OCI-LY7 (cell line): ENCODE results near the gene ICA1. TPM values are rescaled to one million over a fixed set of nuclear protein-coding genes. Genes with fewer than 3 reads are reported as not detected.

Source experiments
- BruUV-seq: library from RNA; stranded (reverse); fragments of 400-500 nt; replicated peaks from 2 replicates; lab custom pipeline; 2021; lab: Mats Ljungman, UMichigan
- CTCF ChIA-PET: fragments of 300-600 bp; sonication (Branson Sonifier 250); formaldehyde crosslinking; loops from one replicate; lab custom pipeline; 2022; ENCODE audit warnings: antibody characterized with exemption; ENCODE audit not compliant: unreplicated experiment; lab: Charles Lee
- POLR2A ChIA-PET: fragments of 300-600 bp; sonication (Branson Sonifier 250); formaldehyde crosslinking; loops from one replicate; lab custom pipeline; 2022; ENCODE audit warnings: antibody characterized with exemption; lab: Charles Lee
- DNase-seq: peaks from one replicate; pipeline ENCODE4 v3.0.0-alpha.2; 2015; ENCODE audit warnings: low spot score
- H2AFZ ChIP-seq: fragments of 200-600 bp; sonication (generic), shearing (Covaris generic); 2 replicates; pipeline ENCODE4 v1.6.1; 2014; ENCODE audit warnings: mild to moderate bottlenecking, antibody characterized with exemption, low read length, moderate library complexity
- H3K27ac ChIP-seq: fragments of 200-600 bp; sonication (generic); 2 replicates; pipeline ENCODE4 v1.5.1; 2014; ENCODE audit warnings: mixed run types, low read depth, mild to moderate bottlenecking, moderate library complexity, low read length, inconsistent platforms; ENCODE audit not compliant: poor library complexity, severe bottlenecking
- H3K36me3 ChIP-seq: fragments of 200-600 bp; sonication (generic); 2 replicates; pipeline ENCODE4 v1.6.1; 2014; ENCODE audit warnings: mild to moderate bottlenecking, antibody characterized with exemption, low read length, moderate library complexity, mixed read lengths; ENCODE audit not compliant: insufficient read depth
- H3K4me1 ChIP-seq: fragments of 200-600 bp; sonication (generic); 2 replicates; pipeline ENCODE4 v1.5.1; 2014; ENCODE audit warnings: mild to moderate bottlenecking, low read length; ENCODE audit not compliant: insufficient read depth, poor library complexity, severe bottlenecking
- H3K4me2 ChIP-seq: fragments of 200-600 bp; sonication (generic); 2 replicates; pipeline ENCODE4 v1.6.1; 2014; ENCODE audit warnings: mild to moderate bottlenecking, low read length
- H3K4me3 ChIP-seq: fragments of 200-600 bp; sonication (generic); 2 replicates; pipeline ENCODE4 v1.5.1; 2014; ENCODE audit warnings: mild to moderate bottlenecking, low read depth, low read length; ENCODE audit not compliant: poor library complexity, severe bottlenecking
- H3K79me2 ChIP-seq: fragments of 200-600 bp; sonication (generic); 2 replicates; pipeline ENCODE4 v1.6.1; 2016; ENCODE audit warnings: low read depth, mild to moderate bottlenecking, low read length, moderate library complexity, mixed read lengths; ENCODE audit not compliant: insufficient read depth
- H3K9me2 ChIP-seq: fragments of 200-600 bp; sonication (generic); 2 replicates; pipeline ENCODE4 v1.6.1; 2016; ENCODE audit warnings: mild to moderate bottlenecking, low read length, mixed read lengths; ENCODE audit not compliant: insufficient read depth
- H3K9me3 ChIP-seq: fragments of 200-600 bp; sonication (generic); 2 replicates; pipeline ENCODE4 v1.6.1; 2014; ENCODE audit warnings: mild to moderate bottlenecking, mixed run types, low read length, mixed read lengths
- H4K20me1 ChIP-seq: fragments of 200-600 bp; sonication (generic); 2 replicates; pipeline ENCODE4 v1.6.1; 2014; ENCODE audit warnings: mild to moderate bottlenecking, antibody characterized with exemption, low read length, moderate library complexity, mixed read lengths; ENCODE audit not compliant: insufficient read depth
- CTCF ChIP-seq: fragments of 200-600 bp; sonication (generic); conservative IDR thresholded peaks from 2 replicates; pipeline ENCODE4 v1.5.1; 2014; ENCODE audit warnings: mild to moderate bottlenecking, antibody characterized with exemption, low read length, moderate library complexity, mixed read lengths
- EZH2phosphoT487 ChIP-seq: fragments of 200-600 bp; sonication (generic); IDR thresholded peaks from 2 replicates; pipeline ENCODE4 v1.6.1; 2018; ENCODE audit warnings: low read depth, borderline replicate concordance, mild to moderate bottlenecking, mixed run types, antibody characterized with exemption, low read length, moderate library complexity, mixed read lengths
- intact Hi-C: fragments of 100-400 bp; cut with micrococcal nuclease; formaldehyde crosslinking; loops from one replicate; pipeline ENCODE4 v1.10.0; 2022; ENCODE audit not compliant: unreplicated experiment
- total RNA-seq, 2 experiments: library from RNA; depleted of rRNA in 1 of 2; stranded (reverse); fragments of >200 nt in 1 of 2; shearing (Covaris generic) in 1 of 2; gene quantifications; 2 replicates each; pipeline ENCODE4 v1.2.3, GENCODE V29; 2014 to 2022

Gene ICA1
- total RNA-seq, 2 experiments from 2014 or later, result 0.49 TPM; not detected in 1

- no peak for DNase-seq
- TF ChIP-seq EZH2phosphoT487 (no peak), CTCF (no peak)
- H4K20me1 ChIP-seq, result no peaks in the 10 kb centered on the region
- H3K27ac ChIP-seq, result no peak overlapping the region
- CTCF ChIA-PET, result no interaction called here
- H3K79me2 ChIP-seq, result no peaks in the 10 kb centered on the region
- no peaks in the 10 kb centered on the region for H3K9me3 ChIP-seq
- POLR2A ChIA-PET, result interaction anchor here (0.5 to 0.8 kb wide), 2 partner anchors 15 to 446 kb away, joined by 3 read pairs; no protein-coding TSS in a partner anchor
- intact Hi-C loops, result loop anchor here (10.0 kb wide), 2 partner anchors 786 to 1106 kb away; no protein-coding TSS in a partner anchor
- H3K4me3 ChIP-seq, result no peak overlapping the region
- no peaks in the 10 kb centered on the region for H3K9me2 ChIP-seq
- no peak overlapping the region for H3K4me2 ChIP-seq
- no TSS peak for BruUV-seq
- H3K36me3 ChIP-seq, result no peaks in the 10 kb centered on the region
- H2AFZ ChIP-seq, result no peak overlapping the region
- H3K4me1 ChIP-seq, result no peaks in the 10 kb centered on the region
Observed at GRCh38 chr7:8210845-8211724, 50.9 kb downstream of the ICA1 start.

- no peaks in the 10 kb centered on the region for H3K9me3 ChIP-seq
- H3K36me3 ChIP-seq, result no peaks in the 10 kb centered on the region
- H3K4me2 ChIP-seq, result no peak overlapping the region
- intact Hi-C loops, result no loop called here
- H2AFZ ChIP-seq, result no peak overlapping the region
- no peak for DNase-seq
- ChIA-PET CTCF (no interaction called here), POLR2A (no interaction called here)
- TF ChIP-seq CTCF, result no peak
- no peak for TF ChIP-seq EZH2phosphoT487
- H4K20me1 ChIP-seq, result no peaks in the 10 kb centered on the region
- no peaks in the 10 kb centered on the region for H3K4me1 ChIP-seq
- no TSS peak for BruUV-seq
- H3K79me2 ChIP-seq, result no peaks in the 10 kb centered on the region
- no peak overlapping the region for H3K27ac ChIP-seq
- no peak overlapping the region for H3K4me3 ChIP-seq
- H3K9me2 ChIP-seq, result no peaks in the 10 kb centered on the region
Observed at GRCh38 chr7:8209353-8209752, 52.6 kb downstream of the ICA1 start.

- no peaks in the 10 kb centered on the region for H3K4me1 ChIP-seq
- DNase-seq, result no peak
Observed at GRCh38 chr7:8208816-8209215, 53.2 kb downstream of the ICA1 start.

More at GRCh38 chr7:8208816-8209215, 53.2 kb downstream of the ICA1 start:
- POLR2A ChIA-PET, result interaction anchor here (0.7 kb wide), 1 partner anchor 623 kb away, joined by 4 read pairs; no protein-coding TSS in a partner anchor
- H4K20me1 ChIP-seq, result no peaks in the 10 kb centered on the region
- CTCF ChIA-PET, result no interaction called here
- H3K9me3 ChIP-seq, result no peaks in the 10 kb centered on the region
- H3K36me3 ChIP-seq, result no peaks in the 10 kb centered on the region
- no peaks in the 10 kb centered on the region for H3K79me2 ChIP-seq
- no TSS peak for BruUV-seq
- intact Hi-C loops, result no loop called here
- TF ChIP-seq CTCF (no peak), EZH2phosphoT487 (no peak)
- no peaks in the 10 kb centered on the region for H3K9me2 ChIP-seq
- H3K4me3 ChIP-seq, result no peak overlapping the region
- no peak overlapping the region for H2AFZ ChIP-seq
- no peak overlapping the region for H3K27ac ChIP-seq
- H3K4me2 ChIP-seq, result no peak overlapping the region
